Activated naive CD4-positive, alpha-beta T cell treated with anti-CD3 and anti-CD28 coated beads, Interleukin-2, amount 10 ng/mL, durations not matched to agents 7 days and 5 days (primary cell): ENCODE results near the gene UBA6.
"Not testable (repeated sequence)": the region's sequence is repeated elsewhere in the genome, so short reads cannot be mapped to it uniquely, and the experiment has no call there.

ENCODE experiments used
- CTCF ChIA-PET: fragments of 350-600 bp; sonication (Branson Sonifier 250); formaldehyde crosslinking; loops from one replicate; lab custom pipeline; 2021; ENCODE audit warnings: antibody characterized with exemption; lab: Charles Lee
- DNase-seq: peaks from one replicate; pipeline ENCODE4 v3.0.0-alpha.2; 2020
- H3K27ac Mint-ChIP-seq: one replicate; pipeline ENCODE4 v1.8.0; 2021; ENCODE audit warnings: mild to moderate bottlenecking, moderate library complexity, mixed read lengths
- H3K27me3 Mint-ChIP-seq: one replicate; pipeline ENCODE4 v1.8.0; 2021; ENCODE audit warnings: mild to moderate bottlenecking, mixed read lengths
- H3K36me3 Mint-ChIP-seq: one replicate; pipeline ENCODE4 v1.8.0; 2021; ENCODE audit warnings: mixed read lengths
- H3K4me1 Mint-ChIP-seq: one replicate; pipeline ENCODE4 v1.8.0; 2021; ENCODE audit warnings: mixed read lengths
- H3K4me3 Mint-ChIP-seq: one replicate; pipeline ENCODE4 v1.8.0; 2021; ENCODE audit warnings: mild to moderate bottlenecking, moderate library complexity, mixed read lengths
- H3K9me3 Mint-ChIP-seq: one replicate; pipeline ENCODE4 v1.8.0; 2021; ENCODE audit warnings: mixed read lengths

Gene UBA6

GRCh38 chr4:67700738-67701516 is at the start of gene UBA6:
Gene UBA6, minus strand, starts transcription at chr4:67701155. Its CDS starts 36 bp downstream, at chr4:67701119.
- CTCF ChIA-PET = interaction anchor here (0.9 to 2.2 kb wide), 6 partner anchors 46 to 156 kb away, joined by 3 to 5 read pairs (median 3); partner anchors contain the start of gene CENPC
- peak within 1 kb of the TSS; percentile 91 for H3K4me3 Mint-ChIP-seq
- H3K27ac Mint-ChIP-seq = peak within 1 kb of the TSS; percentile 96
- peaks cover 35% of the 10 kb centered on the region for H3K36me3 Mint-ChIP-seq
- H3K27me3 Mint-ChIP-seq = no peaks in the 10 kb centered on the region
- H3K4me1 Mint-ChIP-seq = peaks cover 60% of the 10 kb centered on the region
- H3K9me3 Mint-ChIP-seq = peaks cover 7% of the 10 kb centered on the region
- peak; percentile 97 for DNase-seq

GRCh38 chr4:67750691-67751090 is 49.7 kb upstream of the UBA6 start:
- H3K4me3 Mint-ChIP-seq = no peak overlapping the region
- H3K27ac Mint-ChIP-seq = no peak overlapping the region
- no peaks in the 10 kb centered on the region for H3K9me3 Mint-ChIP-seq
- H3K36me3 Mint-ChIP-seq = no peaks in the 10 kb centered on the region
- no peak for DNase-seq
- no peaks in the 10 kb centered on the region for H3K27me3 Mint-ChIP-seq
- CTCF ChIA-PET = no interaction called here
- H3K4me1 Mint-ChIP-seq = peaks cover 2% of the 10 kb centered on the region

GRCh38 chr4:67749286-67749685 is 48.3 kb upstream of the UBA6 start:
- Mint-ChIP-seq H3K27me3 (no peaks in the 10 kb centered on the region), H3K36me3 (no peaks in the 10 kb centered on the region), H3K27ac (no peak overlapping the region), H3K4me3 (no peak overlapping the region), H3K9me3 (no peaks in the 10 kb centered on the region), H3K4me1 (peaks cover 2% of the 10 kb centered on the region)
- CTCF ChIA-PET = interaction anchor here (1.2 to 1.5 kb wide), 3 partner anchors 8 to 48 kb away, joined by 3 to 5 read pairs (median 4); no protein-coding TSS in a partner anchor
- no peak for DNase-seq

DNA sequence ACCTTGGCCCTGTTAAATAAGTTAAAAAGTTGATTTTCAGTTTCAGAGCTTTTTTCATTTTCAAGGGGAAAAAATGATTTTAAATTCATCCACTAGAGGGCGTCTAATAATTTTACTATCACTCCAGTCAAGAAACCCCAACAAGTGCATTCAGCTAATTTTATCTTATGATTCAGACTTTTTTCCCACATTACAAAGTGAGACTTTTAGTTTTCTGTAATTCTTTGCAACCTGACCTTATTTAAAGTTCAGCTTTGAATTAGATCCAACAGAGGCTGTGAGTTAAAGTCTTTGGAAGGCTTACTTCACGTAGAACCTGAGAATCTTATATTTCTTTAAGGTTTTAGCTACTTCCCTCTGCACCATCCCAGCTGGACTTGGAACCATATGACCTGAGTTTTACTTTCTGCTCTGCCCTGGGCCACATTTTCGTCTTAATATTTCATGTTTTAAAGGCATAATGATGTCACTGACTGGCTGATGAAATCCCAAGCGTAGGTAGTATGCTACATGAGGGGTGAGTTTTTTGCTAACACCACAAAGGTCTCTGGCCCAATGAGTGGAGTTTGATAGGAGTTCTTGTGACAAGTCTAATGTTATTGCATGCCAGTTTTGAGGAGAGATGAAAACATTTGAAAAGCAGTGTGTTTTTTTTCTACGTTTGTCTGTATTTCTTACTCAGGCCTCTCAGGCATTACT is 46.0 kb upstream of the UBA6 start:
- no peak for DNase-seq
- Mint-ChIP-seq H3K4me3 (no peak overlapping the region), H3K9me3 (no peaks in the 10 kb centered on the region), H3K36me3 (no peaks in the 10 kb centered on the region), H3K4me1 (peaks cover 2% of the 10 kb centered on the region), H3K27me3 (no peaks in the 10 kb centered on the region), H3K27ac (no peak overlapping the region)
- CTCF ChIA-PET = interaction anchor here (0.6 to 3.1 kb wide), 19 partner anchors 9 to 575 kb away, joined by 3 to 15 read pairs (median 3); partner anchors contain the start of gene UBA6

DNA sequence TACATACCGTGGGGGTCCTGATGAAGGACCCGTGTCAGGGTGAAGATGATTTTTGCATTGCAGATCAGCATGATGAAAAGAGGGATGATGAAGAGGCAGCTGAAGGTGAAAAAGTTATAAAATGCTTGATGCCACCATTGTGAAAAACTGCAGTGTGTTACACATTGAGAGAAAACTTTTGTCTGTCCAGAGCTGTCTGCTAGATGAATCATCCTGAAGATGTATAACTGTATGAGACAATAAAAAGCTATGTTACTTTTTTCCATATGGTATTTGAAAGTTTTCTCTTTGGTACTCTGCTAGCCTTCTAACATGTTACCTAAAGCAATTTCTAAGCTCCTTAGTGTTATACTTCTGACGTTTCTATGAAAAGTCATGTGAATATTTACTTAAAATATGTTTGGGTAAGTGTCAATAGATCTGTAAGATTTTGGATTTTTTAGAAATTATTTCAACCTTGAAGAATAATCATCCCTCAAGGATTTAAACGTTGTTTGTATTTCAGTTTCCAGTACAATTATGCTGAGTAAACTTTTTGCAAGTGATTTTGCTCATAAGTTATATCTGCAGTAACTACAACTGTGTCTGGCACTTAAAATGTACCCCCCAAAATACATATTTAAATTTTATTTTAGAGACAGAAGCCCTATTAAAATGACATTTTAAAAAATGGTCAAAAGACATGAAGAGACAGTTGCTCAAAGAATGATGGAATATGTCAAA is 43.8 kb upstream of the UBA6 start:
- Mint-ChIP-seq H3K27me3 (no peaks in the 10 kb centered on the region), H3K4me3 (no peak overlapping the region), H3K9me3 (no peaks in the 10 kb centered on the region), H3K27ac (no peak overlapping the region), H3K4me1 (peaks cover 2% of the 10 kb centered on the region), H3K36me3 (no peaks in the 10 kb centered on the region)
- CTCF ChIA-PET = interaction anchor here (1.0 to 3.1 kb wide), 4 partner anchors 11 to 27 kb away, joined by 3 to 15 read pairs (median 6); no protein-coding TSS in a partner anchor
- no peak for DNase-seq

- no peak overlapping the region for H3K27ac Mint-ChIP-seq
- no peaks in the 10 kb centered on the region for H3K36me3 Mint-ChIP-seq
- DNase-seq = no peak
- H3K4me1 Mint-ChIP-seq = peaks cover 2% of the 10 kb centered on the region
- no peak overlapping the region for H3K4me3 Mint-ChIP-seq
- H3K9me3 Mint-ChIP-seq = no peaks in the 10 kb centered on the region
- CTCF ChIA-PET = no interaction called here
- no peaks in the 10 kb centered on the region for H3K27me3 Mint-ChIP-seq
These were observed 42.2 kb upstream of the UBA6 start for GRCh38 chr4:67743194-67743593.

GRCh38 chr4:67736262-67736661 is 35.3 kb upstream of the UBA6 start:
- CTCF ChIA-PET = interaction anchor here (2.7 kb wide), 1 partner anchor 11 kb away, joined by 9 read pairs; no protein-coding TSS in a partner anchor
- H3K27me3 Mint-ChIP-seq = no peaks in the 10 kb centered on the region
- no peak for DNase-seq
- H3K9me3 Mint-ChIP-seq = no peaks in the 10 kb centered on the region
- no peak overlapping the region for H3K4me3 Mint-ChIP-seq
- peaks cover 4% of the 10 kb centered on the region for H3K36me3 Mint-ChIP-seq
- H3K4me1 Mint-ChIP-seq = no peaks in the 10 kb centered on the region
- no peak overlapping the region for H3K27ac Mint-ChIP-seq

- no peak overlapping the region for H3K27ac Mint-ChIP-seq
- no peaks in the 10 kb centered on the region for H3K4me1 Mint-ChIP-seq
- H3K4me3 Mint-ChIP-seq = no peak overlapping the region
- H3K36me3 Mint-ChIP-seq = peaks cover 4% of the 10 kb centered on the region
- CTCF ChIA-PET = no interaction called here
- no peak for DNase-seq
- H3K9me3 Mint-ChIP-seq = no peaks in the 10 kb centered on the region
- no peaks in the 10 kb centered on the region for H3K27me3 Mint-ChIP-seq
These were observed 34.4 kb upstream of the UBA6 start for GRCh38 chr4:67735325-67735724.

- DNase-seq, H3K27ac Mint-ChIP-seq, H3K27me3 Mint-ChIP-seq, H3K4me3 Mint-ChIP-seq, H3K36me3 Mint-ChIP-seq, H3K4me1 Mint-ChIP-seq, CTCF ChIA-PET, H3K9me3 Mint-ChIP-seq: not testable (repeated sequence)
These were observed 29.6 kb upstream of the UBA6 start for GRCh38 chr4:67730511-67730910.

DNA sequence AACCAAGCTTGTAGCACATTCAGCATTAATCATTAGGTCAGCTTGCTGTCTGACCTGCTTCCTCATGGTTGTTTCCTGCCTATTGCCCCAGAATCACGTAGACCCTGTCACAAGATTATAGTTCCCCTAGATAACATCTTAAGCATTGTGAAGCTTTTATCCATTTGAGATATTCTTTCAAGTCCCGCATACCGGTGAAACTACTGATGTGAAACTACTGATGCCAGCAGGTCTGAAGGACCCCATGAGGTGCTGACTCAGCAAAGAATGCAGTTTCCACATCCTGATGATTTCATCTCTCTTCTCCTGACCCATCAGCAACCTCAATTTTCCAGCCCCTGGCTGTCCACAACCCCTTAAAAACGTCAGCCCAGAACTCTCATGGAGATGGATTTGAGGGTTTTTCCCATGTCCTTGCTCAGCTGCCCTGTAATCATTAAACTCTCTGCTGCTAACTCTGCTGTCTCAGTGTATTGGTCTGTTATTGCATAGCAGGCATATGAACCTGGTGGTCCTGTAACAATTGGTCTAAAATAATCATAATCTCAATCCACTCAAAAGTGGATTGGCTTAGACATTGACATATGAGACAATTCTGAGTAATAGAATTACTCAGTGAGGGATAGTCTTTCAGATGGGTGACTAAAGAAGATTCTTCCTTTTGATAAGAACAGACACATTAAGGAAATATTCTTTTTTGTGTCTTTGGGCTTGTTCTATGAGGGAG is 26.3 kb upstream of the UBA6 start:
- H3K27ac Mint-ChIP-seq = no peak overlapping the region
- H3K4me1 Mint-ChIP-seq = no peaks in the 10 kb centered on the region
- H3K36me3 Mint-ChIP-seq = peaks cover 8% of the 10 kb centered on the region
- no peaks in the 10 kb centered on the region for H3K27me3 Mint-ChIP-seq
- H3K9me3 Mint-ChIP-seq = peaks cover 3% of the 10 kb centered on the region
- CTCF ChIA-PET = no interaction called here
- DNase-seq = no peak
- H3K4me3 Mint-ChIP-seq = no peak overlapping the region

DNA sequence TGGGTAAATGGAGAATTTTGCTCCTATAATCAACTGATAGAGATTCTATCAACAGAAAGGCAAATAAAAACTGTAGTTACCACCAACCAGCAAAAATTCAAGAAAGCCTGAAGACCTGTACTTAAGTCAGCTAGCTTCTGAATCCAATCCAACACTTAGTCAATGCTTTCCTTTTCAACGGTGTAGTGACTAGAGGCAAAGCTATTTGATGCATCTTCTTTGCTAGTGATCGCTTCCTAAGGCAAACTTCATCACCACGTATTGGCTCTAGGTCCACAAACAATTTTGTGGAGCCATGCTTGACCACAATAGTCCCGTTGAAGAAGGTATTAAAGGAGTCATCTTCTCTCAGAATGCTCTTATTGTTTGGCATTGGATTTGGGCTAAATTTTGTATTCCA is 25.0 kb upstream of the UBA6 start:
- Mint-ChIP-seq H3K9me3 (peaks cover 3% of the 10 kb centered on the region), H3K27me3 (no peaks in the 10 kb centered on the region), H3K36me3 (peaks cover 13% of the 10 kb centered on the region), H3K27ac (no peak overlapping the region), H3K4me1 (peaks cover 8% of the 10 kb centered on the region), H3K4me3 (no peak overlapping the region)
- DNase-seq = no peak
- CTCF ChIA-PET = no interaction called here

- Mint-ChIP-seq H3K36me3 (peaks cover 18% of the 10 kb centered on the region), H3K27ac (no peak overlapping the region), H3K4me3 (no peak overlapping the region), H3K4me1 (peaks cover 12% of the 10 kb centered on the region), H3K27me3 (no peaks in the 10 kb centered on the region), H3K9me3 (peaks cover 3% of the 10 kb centered on the region)
- CTCF ChIA-PET = no interaction called here
- no peak for DNase-seq
These were observed 24.2 kb upstream of the UBA6 start for GRCh38 chr4:67725132-67725531.

- peaks cover 3% of the 10 kb centered on the region for H3K9me3 Mint-ChIP-seq
- H3K4me1 Mint-ChIP-seq = peaks cover 12% of the 10 kb centered on the region
- H3K4me3 Mint-ChIP-seq = no peak overlapping the region
- no peak overlapping the region for H3K27ac Mint-ChIP-seq
- peaks cover 17% of the 10 kb centered on the region for H3K36me3 Mint-ChIP-seq
- H3K27me3 Mint-ChIP-seq = no peaks in the 10 kb centered on the region
- CTCF ChIA-PET = interaction anchor here (0.7 to 1.0 kb wide), 2 partner anchors 10 to 13 kb away, joined by 3 read pairs; no protein-coding TSS in a partner anchor
- DNase-seq = no peak
These were observed 23.0 kb upstream of the UBA6 start for GRCh38 chr4:67723949-67724348.
